ENCODE measurements around the gene DNAH1.
A peak's percentile ranks its signal among the peaks of the same experiment; 100 is the strongest.

Gene DNAH1

GRCh38 chr3:52317208-52318000, 1.3 kb downstream of the DNAH1 start:
- Mint-ChIP-seq H3K27me3 (no peaks in the 10 kb centered on the region), H3K4me1 (ENCODE audit: low read depth) (peaks cover 10% of the 10 kb centered on the region), H3K4me3 (peak overlapping the region; percentile 71), H3K9me3 (ENCODE audit: low read depth) (no peaks in the 10 kb centered on the region), H3K36me3 (no peaks in the 10 kb centered on the region), H3K27ac (no peak overlapping the region)

GRCh38 chr3:52318186-52318816, 2.2 kb downstream of the DNAH1 start:
- H3K27me3 Mint-ChIP-seq: no peaks in the 10 kb centered on the region
- peaks cover 3% of the 10 kb centered on the region for H3K36me3 Mint-ChIP-seq
- H3K4me1 Mint-ChIP-seq (ENCODE audit: low read depth): peaks cover 10% of the 10 kb centered on the region
- no peak overlapping the region for H3K4me3 Mint-ChIP-seq
- H3K27ac Mint-ChIP-seq: no peak overlapping the region
- no peaks in the 10 kb centered on the region for H3K9me3 Mint-ChIP-seq (ENCODE audit: low read depth)

- H3K27me3 Mint-ChIP-seq: no peaks in the 10 kb centered on the region
- peaks cover 3% of the 10 kb centered on the region for H3K36me3 Mint-ChIP-seq
- no peak overlapping the region for H3K27ac Mint-ChIP-seq
- H3K4me3 Mint-ChIP-seq: no peak overlapping the region
- peaks cover 10% of the 10 kb centered on the region for H3K4me1 Mint-ChIP-seq (ENCODE audit: low read depth)
- no peaks in the 10 kb centered on the region for H3K9me3 Mint-ChIP-seq (ENCODE audit: low read depth)
These were observed 3.9 kb downstream of the DNAH1 start for GRCh38 chr3:52319921-52320595.

GRCh38 chr3:52321481-52321880, 5.4 kb downstream of the DNAH1 start:
- peaks cover 10% of the 10 kb centered on the region for H3K4me1 Mint-ChIP-seq (ENCODE audit: low read depth)
- H3K27me3 Mint-ChIP-seq: no peaks in the 10 kb centered on the region
- peaks cover 3% of the 10 kb centered on the region for H3K36me3 Mint-ChIP-seq
- no peaks in the 10 kb centered on the region for H3K9me3 Mint-ChIP-seq (ENCODE audit: low read depth)
- no peak overlapping the region for H3K27ac Mint-ChIP-seq
- H3K4me3 Mint-ChIP-seq: no peak overlapping the region

- no peaks in the 10 kb centered on the region for H3K9me3 Mint-ChIP-seq (ENCODE audit: low read depth)
- H3K4me3 Mint-ChIP-seq: no peak overlapping the region
- H3K27ac Mint-ChIP-seq: no peak overlapping the region
- no peaks in the 10 kb centered on the region for H3K27me3 Mint-ChIP-seq
- H3K36me3 Mint-ChIP-seq: peaks cover 3% of the 10 kb centered on the region
- H3K4me1 Mint-ChIP-seq (ENCODE audit: low read depth): peaks cover 6% of the 10 kb centered on the region
These were observed 6.3 kb downstream of the DNAH1 start for GRCh38 chr3:52322466-52322865.

GRCh38 chr3:52323526-52324295, 7.6 kb downstream of the DNAH1 start:
- Mint-ChIP-seq H3K9me3 (ENCODE audit: low read depth) (no peaks in the 10 kb centered on the region), H3K4me3 (no peak overlapping the region), H3K27ac (no peak overlapping the region), H3K27me3 (no peaks in the 10 kb centered on the region), H3K36me3 (peaks cover 6% of the 10 kb centered on the region), H3K4me1 (ENCODE audit: low read depth) (no peaks in the 10 kb centered on the region)

GRCh38 chr3:52324676-52325075, 8.6 kb downstream of the DNAH1 start:
- Mint-ChIP-seq H3K4me3 (no peak overlapping the region), H3K27me3 (no peaks in the 10 kb centered on the region), H3K27ac (no peak overlapping the region), H3K4me1 (ENCODE audit: low read depth) (no peaks in the 10 kb centered on the region), H3K36me3 (peaks cover 6% of the 10 kb centered on the region), H3K9me3 (ENCODE audit: low read depth) (no peaks in the 10 kb centered on the region)

- Mint-ChIP-seq H3K4me3 (no peak overlapping the region), H3K27ac (no peak overlapping the region), H3K36me3 (peaks cover 6% of the 10 kb centered on the region), H3K9me3 (ENCODE audit: low read depth) (no peaks in the 10 kb centered on the region), H3K27me3 (no peaks in the 10 kb centered on the region), H3K4me1 (ENCODE audit: low read depth) (no peaks in the 10 kb centered on the region)
These were observed 9.6 kb downstream of the DNAH1 start for GRCh38 chr3:52325686-52326085.

GRCh38 chr3:52326976-52327375, 10.9 kb downstream of the DNAH1 start:
- peaks cover 6% of the 10 kb centered on the region for H3K36me3 Mint-ChIP-seq
- H3K27ac Mint-ChIP-seq: no peak overlapping the region
- H3K4me1 Mint-ChIP-seq (ENCODE audit: low read depth): no peaks in the 10 kb centered on the region
- no peaks in the 10 kb centered on the region for H3K9me3 Mint-ChIP-seq (ENCODE audit: low read depth)
- no peaks in the 10 kb centered on the region for H3K27me3 Mint-ChIP-seq
- H3K4me3 Mint-ChIP-seq: no peak overlapping the region

GRCh38 chr3:52327486-52328290, 11.6 kb downstream of the DNAH1 start:
- Mint-ChIP-seq H3K27ac (no peak overlapping the region), H3K4me1 (ENCODE audit: low read depth) (no peaks in the 10 kb centered on the region), H3K36me3 (peaks cover 5% of the 10 kb centered on the region), H3K27me3 (no peaks in the 10 kb centered on the region), H3K9me3 (ENCODE audit: low read depth) (no peaks in the 10 kb centered on the region), H3K4me3 (no peak overlapping the region)

GRCh38 chr3:52328536-52329080, 12.5 kb downstream of the DNAH1 start:
- no peak overlapping the region for H3K27ac Mint-ChIP-seq
- H3K36me3 Mint-ChIP-seq: peaks cover 3% of the 10 kb centered on the region
- no peaks in the 10 kb centered on the region for H3K4me1 Mint-ChIP-seq (ENCODE audit: low read depth)
- no peaks in the 10 kb centered on the region for H3K27me3 Mint-ChIP-seq
- no peaks in the 10 kb centered on the region for H3K9me3 Mint-ChIP-seq (ENCODE audit: low read depth)
- H3K4me3 Mint-ChIP-seq: no peak overlapping the region

- H3K4me1 Mint-ChIP-seq (ENCODE audit: low read depth): no peaks in the 10 kb centered on the region
- no peak overlapping the region for H3K27ac Mint-ChIP-seq
- peaks cover 6% of the 10 kb centered on the region for H3K36me3 Mint-ChIP-seq
- no peaks in the 10 kb centered on the region for H3K9me3 Mint-ChIP-seq (ENCODE audit: low read depth)
- H3K4me3 Mint-ChIP-seq: no peak overlapping the region
- H3K27me3 Mint-ChIP-seq: no peaks in the 10 kb centered on the region
These were observed 14.2 kb downstream of the DNAH1 start for GRCh38 chr3:52330194-52330805.

GRCh38 chr3:52331091-52331490, 15.0 kb downstream of the DNAH1 start:
- H3K4me3 Mint-ChIP-seq: no peak overlapping the region
- H3K36me3 Mint-ChIP-seq: peaks cover 6% of the 10 kb centered on the region
- no peaks in the 10 kb centered on the region for H3K9me3 Mint-ChIP-seq (ENCODE audit: low read depth)
- no peaks in the 10 kb centered on the region for H3K4me1 Mint-ChIP-seq (ENCODE audit: low read depth)
- H3K27me3 Mint-ChIP-seq: no peaks in the 10 kb centered on the region
- no peak overlapping the region for H3K27ac Mint-ChIP-seq

- no peak overlapping the region for H3K27ac Mint-ChIP-seq
- no peaks in the 10 kb centered on the region for H3K9me3 Mint-ChIP-seq (ENCODE audit: low read depth)
- H3K27me3 Mint-ChIP-seq: no peaks in the 10 kb centered on the region
- peaks cover 6% of the 10 kb centered on the region for H3K36me3 Mint-ChIP-seq
- no peak overlapping the region for H3K4me3 Mint-ChIP-seq
- no peaks in the 10 kb centered on the region for H3K4me1 Mint-ChIP-seq (ENCODE audit: low read depth)
These were observed 15.8 kb downstream of the DNAH1 start for GRCh38 chr3:52331906-52332305.
